Superior temporal gyrus (tissue), 1 donor: ENCODE data around the gene EPG5.

ENCODE experiments used
- DNase-seq: peaks from one replicate; pipeline ENCODE4 v3.0.0-alpha.2; 2016; ENCODE audit errors: extremely low spot score

EPG5 gene

GRCh38 chr18:45926085-45926484, 41.0 kb downstream of the EPG5 start:
- no peak for DNase-seq

DNA sequence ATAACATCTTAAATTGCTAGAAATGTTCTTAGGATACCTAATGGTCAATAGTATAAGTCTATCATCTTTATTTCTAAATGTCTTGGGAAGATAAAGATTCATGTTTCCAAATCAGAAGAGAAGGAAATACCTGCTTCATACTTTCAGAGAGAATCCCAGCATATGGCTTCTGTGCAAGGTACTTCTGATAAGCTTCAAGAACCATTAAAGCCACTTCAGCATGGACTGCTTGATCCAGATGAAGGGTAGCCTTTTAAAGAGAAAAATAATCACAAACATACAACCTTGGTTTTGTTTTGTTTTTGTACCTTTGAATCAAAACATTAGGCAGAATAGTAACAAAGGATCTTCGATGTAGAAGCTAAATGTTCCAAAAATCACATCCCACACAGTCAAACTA, 44.0 kb downstream of the EPG5 start:
- no peak for DNase-seq

DNA sequence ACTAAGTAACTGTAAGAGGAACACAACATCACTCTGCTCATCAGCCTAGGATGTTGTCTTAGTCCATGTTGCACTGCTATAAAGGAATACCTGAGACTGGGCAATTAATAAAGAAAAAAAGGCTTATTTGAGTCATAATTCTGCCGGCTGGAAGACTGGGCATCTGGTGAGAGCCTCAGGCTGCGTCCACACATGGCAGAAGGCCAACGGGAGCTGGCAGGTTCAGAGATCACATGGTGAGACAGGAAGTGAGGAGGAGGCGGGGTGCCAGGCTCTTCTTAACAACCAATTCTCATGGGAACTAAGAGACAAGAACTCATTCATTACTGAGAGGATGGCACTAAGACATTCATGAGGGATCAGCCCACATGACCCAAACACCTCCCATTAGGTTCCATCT, 46.8 kb downstream of the EPG5 start:
- peak; percentile 18 for DNase-seq

- DNase-seq: no peak
These were observed 50.8 kb downstream of the EPG5 start for GRCh38 chr18:45916302-45916701.

DNA sequence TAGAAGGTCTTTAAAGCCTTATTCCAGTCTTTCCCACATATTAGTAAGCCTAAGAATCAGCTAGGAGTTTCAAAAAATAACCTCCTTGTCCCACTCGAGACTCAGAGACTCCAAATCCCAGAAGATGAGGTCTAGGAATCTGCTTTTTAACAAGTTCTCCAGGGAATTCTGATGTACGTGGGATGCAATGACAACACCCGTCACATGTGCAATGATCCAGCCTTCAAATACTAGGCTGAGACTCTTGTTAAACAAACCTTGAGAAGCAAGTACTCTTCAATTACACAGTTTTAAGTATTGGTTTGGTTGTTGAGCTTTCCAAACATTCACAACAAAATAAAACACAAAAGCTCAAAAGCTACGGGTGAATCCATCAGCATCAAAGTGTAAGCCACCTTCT, 53.9 kb downstream of the EPG5 start:
- no peak for DNase-seq

GRCh38 chr18:45910405-45911023, 56.6 kb downstream of the EPG5 start:
- DNase-seq: peak; percentile 27

DNA sequence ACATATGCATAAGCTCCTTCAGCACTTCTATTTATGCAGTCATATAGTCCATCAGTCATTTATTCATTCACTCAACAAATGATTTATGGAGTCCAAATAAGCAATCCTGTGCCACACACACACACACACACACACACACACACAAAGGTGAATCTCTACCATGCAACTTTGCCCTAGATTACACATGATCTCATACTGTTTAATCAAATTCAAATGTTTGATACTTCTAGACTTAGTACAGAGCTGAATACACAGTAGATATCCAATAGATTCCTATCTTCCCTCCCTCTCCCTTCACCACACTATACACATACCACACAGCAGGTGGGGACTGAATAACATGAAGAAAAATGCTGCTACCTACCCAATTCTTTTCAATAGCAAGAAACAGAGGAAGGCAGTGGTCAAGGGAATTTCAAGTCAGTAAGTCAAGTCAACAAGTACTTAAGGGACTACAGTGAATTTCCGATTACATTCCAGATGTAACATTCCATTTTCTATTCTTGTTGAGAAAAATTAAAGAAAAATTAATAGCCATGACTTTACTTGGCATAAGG, 65.4 kb downstream of the EPG5 start:
- no peak for DNase-seq

DNA sequence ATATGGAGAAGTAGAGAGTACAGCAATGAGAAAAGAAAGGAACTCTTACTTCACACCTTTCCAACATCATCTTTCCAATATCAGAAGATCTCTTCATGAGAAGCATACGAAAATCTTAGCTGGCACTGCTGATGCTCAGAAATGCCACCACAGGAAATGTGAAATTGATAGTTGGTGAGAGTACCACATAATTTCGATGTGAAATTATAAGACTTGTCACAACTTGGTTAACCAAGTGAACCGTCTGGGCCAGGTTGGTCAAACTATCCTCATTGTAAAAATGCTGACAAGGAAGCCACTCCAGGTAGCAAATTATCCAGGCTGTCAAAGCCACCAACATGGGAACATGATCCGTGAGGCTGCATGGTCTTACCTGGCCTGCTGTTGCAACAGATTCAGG, 66.5 kb downstream of the EPG5 start:
- DNase-seq: no peak

GRCh38 chr18:45896991-45897390, 70.1 kb downstream of the EPG5 start:
- no peak for DNase-seq

DNA sequence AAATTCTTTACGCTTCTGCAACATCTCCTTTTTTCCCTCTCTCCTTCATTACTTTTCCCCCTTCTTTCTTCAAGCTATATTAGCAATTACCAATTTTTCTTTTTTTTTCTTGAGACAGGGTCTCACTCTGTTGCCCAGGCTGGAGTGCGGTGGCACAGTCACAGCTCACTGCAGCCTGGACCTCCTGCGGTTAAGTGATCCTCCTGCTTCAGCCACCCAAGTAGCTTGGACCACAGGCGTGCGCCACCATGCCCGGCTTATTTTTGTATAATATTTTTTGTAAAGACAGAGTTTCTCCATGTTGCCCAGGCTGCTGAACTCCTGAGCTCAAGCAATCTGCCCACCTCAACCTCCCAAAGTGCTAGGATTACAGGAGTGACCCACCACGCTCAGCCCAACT, 70.7 kb downstream of the EPG5 start:
- no peak for DNase-seq

GRCh38 chr18:45895339-45895738, 71.8 kb downstream of the EPG5 start:
- no peak for DNase-seq

DNA sequence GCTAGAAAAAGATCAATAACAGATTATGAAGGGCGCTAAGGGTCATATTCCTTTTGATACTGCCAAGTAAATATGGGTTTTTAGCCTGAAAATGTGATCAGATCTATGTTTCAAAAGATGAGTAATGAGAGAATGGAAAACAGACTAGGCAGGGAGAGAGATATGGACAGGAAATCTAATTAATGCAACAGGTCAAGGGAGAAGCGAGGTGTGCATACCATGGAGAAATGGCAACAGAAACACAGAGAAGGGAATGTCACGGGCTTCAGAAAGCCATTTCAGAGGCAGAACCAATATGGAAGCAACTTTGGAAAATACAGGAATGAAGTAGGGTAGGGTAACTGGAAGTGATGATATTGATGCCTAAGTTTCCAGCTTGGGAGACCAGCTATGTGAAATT, 72.3 kb downstream of the EPG5 start:
- no peak for DNase-seq

- DNase-seq: no peak
These were observed 75.3 kb downstream of the EPG5 start for GRCh38 chr18:45891806-45892205.

GRCh38 chr18:45890606-45891005, 76.5 kb downstream of the EPG5 start:
- no peak for DNase-seq

DNA sequence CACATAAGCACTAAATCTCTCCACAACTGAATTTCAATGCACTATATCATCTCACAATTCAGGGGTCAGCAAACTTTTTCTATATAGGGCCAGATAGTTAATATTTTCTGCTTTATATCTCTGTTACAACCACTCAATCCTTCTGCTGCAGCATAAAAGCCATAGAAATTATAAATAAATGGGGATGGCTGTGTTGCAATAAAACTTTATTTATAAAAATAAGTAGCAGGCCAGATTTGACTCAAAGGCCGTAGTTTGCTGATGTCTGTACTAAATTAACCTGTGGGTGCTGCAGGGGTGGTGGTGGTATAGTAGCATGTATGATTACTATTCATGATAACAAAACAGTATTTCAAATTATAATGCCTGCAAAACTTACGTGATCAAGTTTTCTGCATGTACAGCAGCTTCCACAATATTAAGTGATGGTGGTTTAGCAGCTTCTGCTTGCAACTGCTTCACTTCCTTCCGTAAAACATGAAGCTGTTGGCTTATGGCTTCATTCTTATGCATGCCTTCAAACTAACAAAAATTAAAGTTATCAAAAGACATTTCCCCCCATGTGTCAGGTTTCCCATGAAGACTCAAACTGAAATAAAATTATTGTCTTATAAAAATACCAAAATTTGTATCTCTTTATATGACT, 77.6 kb downstream of the EPG5 start:
- DNase-seq: no peak

- DNase-seq: no peak
These were observed 79.5 kb downstream of the EPG5 start for GRCh38 chr18:45887585-45887984.

- no peak for DNase-seq
These were observed 86.1 kb downstream of the EPG5 start for GRCh38 chr18:45880876-45881558.

- peak; percentile 80 for DNase-seq
These were observed 87.2 kb downstream of the EPG5 start for GRCh38 chr18:45879681-45880655.

DNA sequence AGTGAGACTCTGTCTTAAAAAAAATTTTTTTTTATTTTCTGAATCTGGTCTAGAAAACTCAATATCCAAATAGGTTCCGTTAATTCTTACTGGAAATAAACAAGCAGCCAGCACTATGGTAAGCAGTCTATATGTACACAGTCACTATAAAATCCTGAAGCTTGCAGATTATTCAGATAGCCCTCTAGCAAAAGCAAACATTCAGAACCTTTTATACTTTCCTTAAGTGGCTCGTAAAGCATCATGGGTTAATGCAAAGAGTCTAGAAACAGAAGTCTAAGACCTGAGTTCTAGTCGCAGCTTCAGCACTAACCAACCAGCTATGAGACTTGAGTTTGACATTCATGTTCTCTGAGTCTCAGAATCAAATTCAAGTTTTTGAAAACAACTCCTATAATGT, 89.7 kb downstream of the EPG5 start:
- no peak for DNase-seq

- DNase-seq: no peak
These were observed 91.0 kb downstream of the EPG5 start for GRCh38 chr18:45876161-45876560.

DNA sequence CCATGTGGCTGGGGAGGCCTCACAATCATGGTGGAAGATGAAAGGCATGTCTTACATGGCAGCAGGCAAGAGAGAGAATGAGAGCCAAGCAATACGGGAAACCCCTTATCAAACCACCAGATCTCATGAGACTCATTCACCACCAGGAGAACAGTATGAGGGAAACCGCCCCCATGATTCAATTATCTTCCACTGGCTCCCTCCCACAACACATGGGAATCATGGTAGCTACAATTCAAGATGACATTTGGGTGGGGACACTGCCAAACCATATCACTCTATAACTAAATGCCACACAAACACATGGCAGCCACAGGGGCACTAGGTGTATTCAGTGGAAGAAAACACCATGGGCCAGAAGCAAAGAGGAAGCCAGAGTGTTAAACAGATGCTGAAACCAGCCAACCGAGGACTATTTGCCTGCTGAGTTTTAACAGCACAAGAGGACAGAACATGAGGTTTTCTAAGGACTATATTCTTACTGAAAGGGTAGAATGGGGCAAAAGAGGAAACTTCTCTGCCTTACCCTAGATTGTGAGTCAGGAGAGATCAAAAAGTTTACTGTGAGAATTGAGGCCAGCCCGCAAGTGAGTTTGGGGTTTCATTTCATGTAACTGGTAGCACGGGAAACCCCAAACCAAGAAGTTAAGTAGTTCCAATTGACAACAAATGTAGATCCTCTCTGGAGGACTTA, 92.5 kb downstream of the EPG5 start:
- no peak for DNase-seq
